ENCODE data around the gene FFAR3.

FFAR3 gene, protein sequence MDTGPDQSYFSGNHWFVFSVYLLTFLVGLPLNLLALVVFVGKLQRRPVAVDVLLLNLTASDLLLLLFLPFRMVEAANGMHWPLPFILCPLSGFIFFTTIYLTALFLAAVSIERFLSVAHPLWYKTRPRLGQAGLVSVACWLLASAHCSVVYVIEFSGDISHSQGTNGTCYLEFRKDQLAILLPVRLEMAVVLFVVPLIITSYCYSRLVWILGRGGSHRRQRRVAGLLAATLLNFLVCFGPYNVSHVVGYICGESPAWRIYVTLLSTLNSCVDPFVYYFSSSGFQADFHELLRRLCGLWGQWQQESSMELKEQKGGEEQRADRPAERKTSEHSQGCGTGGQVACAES

DNA sequence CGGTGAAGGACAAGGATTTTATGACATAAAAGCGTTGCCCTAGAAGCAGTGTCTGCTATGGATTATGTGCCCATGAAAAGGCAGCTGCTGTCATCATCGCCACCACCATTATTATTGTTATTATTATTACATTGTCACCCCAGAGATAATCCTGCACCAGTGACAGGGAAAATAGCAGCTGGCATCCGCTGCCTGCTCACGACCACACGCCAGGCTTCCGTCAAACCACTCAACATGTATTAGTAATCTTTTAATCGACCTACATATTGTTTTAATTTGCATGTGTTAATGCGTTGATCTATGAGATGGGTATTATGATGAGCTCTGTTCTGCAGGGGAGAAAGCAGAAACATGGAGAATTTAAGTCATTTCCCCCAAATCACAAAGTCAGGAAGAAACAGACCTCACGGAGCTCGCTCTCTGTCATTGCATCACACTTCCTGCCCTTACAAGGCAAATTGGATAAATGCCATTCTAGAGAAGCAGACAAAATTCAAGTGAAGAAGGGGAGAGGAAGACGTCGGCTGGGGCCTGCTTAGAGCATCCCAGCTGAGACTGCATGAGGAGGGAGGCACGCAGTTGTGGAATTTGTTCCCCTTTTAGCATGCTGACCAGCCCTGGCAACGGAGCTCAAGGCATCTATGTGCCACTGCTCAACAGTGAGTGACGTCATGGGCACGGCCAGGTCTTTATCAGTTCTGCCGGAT, at the start of gene FFAR3:
Gene FFAR3, plus strand, starts transcription at position 594 of the 707 bp plus-strand sequence. CDS start 431 bp downstream, outside the sequence.
- no peak for DNase-seq (ENCODE audit: low read depth in 2 of 2)

DNA sequence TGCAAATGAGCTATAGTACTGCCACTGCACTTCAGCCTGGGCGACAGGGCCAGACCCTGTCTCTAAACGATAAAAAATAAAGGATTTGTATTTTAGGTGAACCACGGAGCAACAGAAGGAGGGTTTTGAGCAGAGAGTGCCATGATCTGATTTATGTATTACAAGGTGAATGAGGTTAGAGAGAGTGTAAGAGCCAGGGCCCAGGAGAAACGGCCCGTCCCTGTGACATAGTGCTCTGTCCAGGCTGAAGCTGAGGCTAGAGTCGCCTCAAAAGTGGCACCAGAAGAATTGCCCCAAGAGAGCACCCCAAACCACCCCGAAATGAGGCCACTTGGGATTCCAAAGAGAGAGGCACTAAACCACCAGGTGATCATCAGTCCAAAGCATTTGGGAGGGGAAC, 49.4 kb upstream of the FFAR3 start:
- DNase-seq (ENCODE audit: low read depth in 2 of 2), result no peak

DNA sequence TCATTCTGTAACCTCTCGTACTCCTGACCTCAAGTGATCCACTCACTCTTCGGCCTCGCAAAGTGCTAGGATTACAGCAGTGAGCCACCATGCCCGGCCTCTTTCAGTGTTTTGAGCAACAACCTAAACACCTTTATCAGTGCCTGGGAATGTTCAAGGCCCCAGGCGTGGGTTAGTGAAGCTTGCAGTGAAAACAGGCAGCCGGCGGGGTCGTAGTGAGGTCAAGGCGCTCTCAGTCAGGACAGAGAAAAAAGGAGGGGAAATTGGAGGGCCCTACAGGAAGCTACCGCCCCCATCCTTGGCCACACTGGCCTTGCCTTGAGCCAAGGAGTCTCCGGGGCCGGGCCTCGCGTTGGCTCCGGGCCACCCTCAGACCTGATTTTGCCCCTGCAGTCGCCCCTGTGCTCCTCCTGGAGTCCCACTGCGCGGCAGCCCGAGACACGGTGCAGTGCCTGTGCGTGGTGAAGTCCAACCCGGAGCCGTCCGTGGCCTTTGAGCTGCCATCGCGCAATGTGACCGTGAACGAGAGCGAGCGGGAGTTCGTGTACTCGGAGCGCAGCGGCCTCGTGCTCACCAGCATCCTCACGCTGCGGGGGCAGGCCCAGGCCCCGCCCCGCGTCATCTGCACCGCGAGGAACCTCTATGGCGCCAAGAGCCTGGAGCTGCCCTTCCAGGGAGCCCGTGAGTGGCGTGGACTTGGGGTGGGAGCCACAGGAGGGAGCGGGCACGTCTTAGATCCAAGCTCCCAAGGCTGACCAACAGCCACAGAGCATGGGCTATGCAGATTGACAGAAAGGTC, 48.6 kb upstream of the FFAR3 start:
- DNase-seq (ENCODE audit: low read depth in 2 of 2), result no peak

DNA sequence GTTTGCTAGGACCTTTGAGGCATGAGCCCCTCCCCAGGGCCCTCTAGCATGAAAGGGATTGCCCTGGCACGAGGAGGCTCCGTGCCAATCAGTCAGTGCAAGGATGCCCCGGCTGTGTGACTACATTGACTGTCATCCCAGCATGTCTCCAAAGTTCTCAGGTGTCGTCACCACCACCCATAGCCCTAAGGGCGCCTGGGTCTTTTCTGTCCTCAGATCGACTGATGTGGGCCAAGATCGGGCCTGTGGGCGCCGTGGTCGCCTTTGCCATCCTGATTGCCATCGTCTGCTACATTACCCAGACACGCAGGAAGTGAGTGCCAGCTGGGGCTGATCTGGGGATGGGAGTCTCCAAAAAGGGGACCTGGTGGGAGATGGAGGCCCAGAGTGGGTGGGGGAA, 47.9 kb upstream of the FFAR3 start:
- DNase-seq (ENCODE audit: low read depth in 2 of 2), result no peak

DNA sequence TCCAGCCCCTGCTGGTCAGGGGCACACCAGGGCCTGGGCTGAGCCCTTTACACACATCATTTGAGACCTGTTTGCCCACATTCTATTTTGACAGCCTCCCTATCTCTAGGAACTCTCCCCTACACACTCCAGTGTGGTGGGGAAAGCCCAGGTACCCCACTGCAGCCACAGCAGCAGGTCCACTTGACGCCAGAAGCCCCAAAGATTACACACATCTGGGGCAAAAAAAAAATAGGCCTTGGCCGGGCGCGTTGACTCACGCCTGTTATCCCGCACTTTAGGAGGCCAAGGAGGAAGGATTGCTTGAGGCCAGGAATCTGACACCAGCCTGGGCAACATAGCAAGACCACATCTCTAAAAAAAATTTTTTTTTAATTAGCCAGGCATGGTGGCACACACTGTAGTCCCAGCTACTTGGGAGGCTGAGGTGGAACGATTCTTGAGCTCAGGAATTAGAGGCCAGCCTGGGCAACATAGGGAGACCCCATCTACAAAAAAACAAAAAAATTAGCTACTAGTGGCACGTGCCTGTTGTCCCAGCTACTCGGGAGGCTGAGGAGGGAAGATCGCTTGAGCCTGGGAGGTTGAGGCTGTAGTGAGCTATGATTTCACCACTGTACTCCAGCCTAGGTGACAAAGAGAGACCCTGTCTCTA, 47.3 kb upstream of the FFAR3 start:
- DNase-seq (ENCODE audit: low read depth in 2 of 2), result no peak

DNA sequence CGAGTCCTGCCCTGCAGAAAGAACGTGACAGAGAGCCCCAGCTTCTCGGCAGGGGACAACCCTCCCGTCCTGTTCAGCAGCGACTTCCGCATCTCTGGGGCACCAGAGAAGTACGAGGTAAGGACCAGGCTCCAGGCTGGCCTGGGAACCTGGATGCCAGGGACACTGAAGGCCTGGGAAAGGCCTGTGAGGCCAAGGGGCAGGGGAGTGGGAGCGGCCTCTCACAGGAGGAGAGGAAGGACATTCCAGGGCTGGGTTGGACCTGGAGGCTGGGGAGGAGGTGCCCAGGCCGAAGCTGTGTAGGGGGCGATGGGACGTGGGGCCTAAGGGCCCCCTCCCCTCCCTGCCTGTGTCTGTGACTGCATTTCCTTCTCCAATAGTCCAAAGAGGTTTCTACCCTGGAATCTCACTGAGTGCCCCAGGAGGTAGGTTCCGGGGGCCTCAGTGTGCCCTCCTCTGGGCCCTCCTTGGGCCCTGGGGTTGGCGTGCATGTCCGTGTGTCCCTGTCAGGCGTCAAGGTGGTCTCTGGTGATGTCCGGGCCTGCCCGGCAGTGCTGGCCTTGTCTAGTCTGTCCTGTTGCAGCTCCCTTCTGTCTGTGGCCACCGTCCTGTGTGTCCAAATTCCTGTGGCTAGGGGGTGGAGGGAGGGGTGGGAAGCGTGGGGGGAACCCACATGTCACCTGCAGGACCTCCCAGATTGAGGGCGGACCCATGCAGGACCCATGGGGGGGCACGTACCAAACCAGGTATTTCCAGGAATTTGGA, 46.2 kb upstream of the FFAR3 start:
- DNase-seq (ENCODE audit: low read depth in 2 of 2), result no peak

DNA sequence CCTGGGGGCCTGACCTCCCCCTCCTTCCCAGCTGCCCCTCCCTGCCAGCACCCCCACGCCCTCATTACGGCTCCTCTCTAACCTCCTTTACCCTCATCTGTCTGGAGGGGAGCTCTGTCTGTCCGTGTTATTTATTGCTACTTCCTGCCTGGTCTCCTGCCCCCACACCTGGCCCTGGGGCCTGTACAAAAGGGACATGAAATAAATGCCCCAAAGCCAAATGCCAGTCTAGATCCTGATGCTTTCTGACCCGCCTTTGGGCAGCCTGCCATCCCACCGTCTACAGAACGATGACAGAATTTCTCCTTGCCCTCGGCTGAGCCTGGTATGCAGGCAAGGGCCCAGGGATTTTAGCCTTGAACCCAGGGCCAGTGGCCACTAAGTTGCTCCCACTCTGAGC, 44.7 kb upstream of the FFAR3 start:
- DNase-seq (ENCODE audit: low read depth in 2 of 2), result no peak

DNA sequence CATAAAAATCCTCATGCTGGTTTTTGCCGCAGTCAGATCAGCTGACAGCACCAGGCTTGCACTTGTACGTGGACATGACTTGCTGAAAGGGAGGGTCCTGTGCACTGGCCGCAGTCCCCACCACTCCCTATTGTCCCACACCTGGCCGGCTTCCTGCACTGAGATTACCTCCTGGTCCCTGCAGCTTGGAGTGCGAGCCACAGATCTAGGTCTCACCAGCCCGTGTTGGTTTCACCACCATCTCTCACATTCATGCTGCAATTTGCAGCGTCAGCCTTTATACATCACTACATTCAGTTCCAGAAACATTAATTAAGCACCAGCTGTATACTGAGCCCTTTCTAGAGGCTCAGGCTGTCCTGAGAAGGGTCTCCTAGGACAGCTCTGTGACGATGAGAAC, 44.2 kb upstream of the FFAR3 start:
- DNase-seq (ENCODE audit: low read depth in 2 of 2), result no peak

DNA sequence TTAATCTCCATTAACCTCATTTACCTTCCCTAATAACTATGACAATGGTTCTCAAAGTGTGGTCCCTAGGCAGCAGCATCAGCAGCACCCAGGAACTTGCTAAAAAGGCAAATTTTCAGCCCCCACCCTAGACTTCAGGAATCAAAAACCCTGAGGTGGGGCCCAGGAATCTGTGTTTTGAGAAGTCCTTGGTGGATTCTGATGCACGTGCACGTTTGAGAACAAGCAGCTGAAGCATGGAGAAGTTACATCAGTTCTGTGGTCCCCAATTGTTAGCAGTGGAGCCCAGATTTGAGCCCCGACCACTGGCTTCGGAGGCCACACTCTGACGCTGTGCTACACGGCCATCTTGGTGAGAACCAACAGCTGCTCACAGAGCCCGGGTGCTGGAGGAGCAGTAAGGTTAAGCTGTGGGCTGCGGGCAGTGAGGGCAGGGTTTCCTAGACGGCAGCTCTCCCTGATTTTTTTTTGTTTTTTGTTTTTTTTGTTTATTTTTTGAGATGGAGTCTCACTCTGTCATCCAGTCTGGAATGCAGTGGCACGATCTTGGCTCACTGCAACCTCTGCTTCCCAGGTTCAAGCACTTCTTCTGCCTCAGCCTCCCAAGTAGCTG, 43.3 kb upstream of the FFAR3 start:
- no peak for DNase-seq (ENCODE audit: low read depth in 2 of 2)

DNA sequence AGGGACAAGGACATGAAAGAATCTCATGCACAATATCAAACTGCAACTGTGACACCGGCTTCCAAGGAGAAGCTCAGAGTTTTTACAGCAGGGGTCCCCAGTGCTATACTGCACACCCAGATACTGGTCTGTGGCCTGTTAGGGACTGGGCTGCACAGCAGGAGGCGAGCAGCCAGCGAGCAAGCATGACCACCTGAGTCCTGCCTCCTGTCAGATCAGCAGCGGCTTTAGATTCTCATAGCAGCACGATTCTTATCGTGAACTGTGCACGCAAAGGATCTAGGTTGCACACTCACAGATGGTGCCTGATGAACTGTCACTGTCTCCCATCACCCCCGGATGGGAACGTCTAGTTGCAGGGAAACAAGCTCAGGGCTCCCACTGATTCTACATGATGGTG, 42.4 kb upstream of the FFAR3 start:
- DNase-seq (ENCODE audit: low read depth in 2 of 2), result no peak

DNA sequence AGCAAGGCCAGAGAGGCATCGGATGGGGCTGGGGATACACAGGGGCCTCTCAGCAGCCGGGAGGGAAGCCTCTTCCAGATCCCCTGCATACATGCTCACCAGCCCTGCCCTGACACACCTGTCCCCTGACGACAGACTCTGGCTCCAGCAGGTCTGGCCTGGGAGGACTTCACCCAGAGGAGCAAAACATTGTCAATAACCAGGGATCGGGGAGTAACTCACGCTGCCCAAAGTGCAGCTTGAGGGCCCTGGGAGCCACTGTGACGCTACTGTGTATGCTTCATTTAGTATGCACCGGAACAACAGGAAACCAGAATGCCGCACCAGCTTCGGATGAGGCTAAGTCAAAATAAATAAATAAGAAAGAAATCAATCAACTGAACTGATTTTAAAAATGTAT, 41.7 kb upstream of the FFAR3 start:
- no peak for DNase-seq (ENCODE audit: low read depth in 2 of 2)

DNA sequence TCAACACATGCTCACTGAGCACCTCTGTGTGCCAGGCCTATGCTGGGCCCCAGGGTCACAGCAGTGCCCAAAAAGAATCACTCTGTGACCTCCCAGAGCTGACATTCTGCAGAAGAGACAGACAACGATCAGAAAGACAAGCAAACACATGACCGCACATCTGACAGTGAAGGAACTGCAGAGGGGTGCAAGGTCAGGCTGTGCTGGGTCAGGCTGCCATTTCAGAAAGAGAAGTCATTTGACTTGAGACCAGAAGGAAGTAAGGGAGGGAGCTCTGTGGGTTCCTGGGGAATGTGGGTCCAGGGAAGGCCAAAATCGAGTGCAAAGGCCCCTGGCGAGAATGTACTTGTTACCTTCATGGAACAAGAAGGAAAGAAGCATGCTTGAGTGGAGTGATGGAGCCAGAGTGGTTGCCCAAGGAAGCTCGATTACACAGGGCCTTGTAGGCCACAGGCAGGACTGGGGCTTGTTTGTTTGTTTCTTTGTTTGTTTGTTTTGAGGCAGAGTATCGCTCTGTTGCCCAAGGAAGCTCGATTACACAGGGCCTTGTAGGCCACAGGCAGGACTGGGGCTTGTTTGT, 40.7 kb upstream of the FFAR3 start:
- DNase-seq (ENCODE audit: low read depth in 2 of 2), result no peak

DNA sequence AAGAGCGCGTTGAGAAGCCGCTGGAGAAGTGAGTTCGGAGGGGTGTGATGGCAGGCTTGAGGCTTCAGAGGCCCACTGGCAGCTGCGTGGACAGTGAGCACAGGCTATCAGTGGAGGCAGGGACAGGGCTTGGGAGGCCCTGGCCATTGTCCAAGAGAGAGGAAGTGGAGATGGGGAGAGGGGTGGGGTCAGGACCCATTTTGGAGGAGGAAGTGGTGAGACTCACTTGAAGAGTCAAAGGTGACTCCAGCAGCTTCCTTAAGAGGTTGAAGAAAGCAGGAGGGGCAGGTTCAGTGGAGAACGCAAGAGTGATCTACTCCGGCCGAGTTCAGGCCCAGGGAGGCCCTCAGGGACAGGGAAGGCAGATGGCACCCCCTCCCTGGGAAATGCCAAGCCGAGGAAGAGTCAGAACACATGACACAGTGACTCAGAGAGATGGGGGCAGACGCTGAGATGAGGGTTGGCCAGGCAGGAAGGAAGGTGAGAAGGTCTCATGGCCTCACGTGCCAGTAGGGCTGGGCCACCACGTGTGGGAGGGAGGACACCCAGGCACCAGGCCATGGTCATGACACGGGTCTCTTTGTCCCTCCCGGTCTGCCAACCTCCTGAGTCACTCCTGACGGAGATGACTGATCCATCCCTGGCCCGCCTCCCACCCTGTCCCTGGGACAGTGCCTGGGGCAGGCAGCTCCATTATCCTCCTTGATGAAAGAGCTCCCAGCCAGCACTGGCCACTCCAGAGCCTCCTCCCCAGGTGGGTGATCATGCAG, 39.4 kb upstream of the FFAR3 start:
- no peak for DNase-seq (ENCODE audit: low read depth in 2 of 2)

DNA sequence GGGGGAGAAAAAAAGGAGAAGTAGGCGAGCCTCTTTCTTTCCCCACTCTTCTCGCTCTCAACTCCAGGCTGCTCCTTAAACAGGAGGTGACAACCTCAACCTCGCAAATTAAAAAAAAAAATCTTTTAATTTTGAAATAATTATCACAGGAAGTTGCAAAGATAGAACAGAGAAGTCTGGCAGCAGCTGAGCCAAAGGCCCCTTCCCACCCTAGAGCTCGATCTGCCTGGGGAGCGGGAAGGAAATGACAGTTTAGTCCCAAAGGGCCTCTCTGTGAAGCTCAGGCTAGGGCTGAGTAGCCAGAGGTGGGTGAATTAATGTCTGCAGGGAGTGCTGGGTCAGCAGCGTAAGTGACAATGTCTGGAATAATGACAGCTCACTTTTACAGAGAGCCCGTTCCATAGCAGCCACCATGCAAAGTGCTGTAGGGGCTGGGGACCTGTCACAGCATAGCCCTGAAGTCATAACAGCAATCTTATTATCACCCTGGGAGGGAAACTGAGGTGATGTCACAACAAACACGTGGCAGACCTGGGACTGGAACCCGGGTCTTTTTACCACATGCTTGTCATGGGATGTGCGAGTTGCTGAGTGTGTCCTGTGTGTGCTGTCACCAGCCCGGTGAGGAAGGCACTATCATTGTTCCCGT, 38.1 kb upstream of the FFAR3 start:
- DNase-seq (ENCODE audit: low read depth in 2 of 2), result no peak

DNA sequence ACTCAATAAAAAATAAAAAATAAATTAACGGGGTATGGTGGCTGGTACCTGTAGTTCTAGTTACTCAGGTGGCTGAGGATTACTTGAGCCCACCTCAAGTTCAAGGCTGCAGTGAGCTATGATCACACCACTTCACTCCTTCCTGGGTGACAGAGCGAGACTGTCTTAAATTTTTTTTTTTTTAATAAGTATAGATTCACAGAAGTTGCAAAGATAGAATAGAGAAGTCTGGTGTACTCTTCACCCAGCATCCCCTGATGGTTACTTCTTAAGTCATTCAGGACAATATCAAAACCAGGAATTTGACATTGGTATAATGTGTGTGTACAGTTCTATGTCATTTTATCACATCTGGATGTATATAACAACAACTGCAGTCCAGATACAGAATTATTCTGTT, 37.0 kb upstream of the FFAR3 start:
- no peak for DNase-seq (ENCODE audit: low read depth in 2 of 2)

DNA sequence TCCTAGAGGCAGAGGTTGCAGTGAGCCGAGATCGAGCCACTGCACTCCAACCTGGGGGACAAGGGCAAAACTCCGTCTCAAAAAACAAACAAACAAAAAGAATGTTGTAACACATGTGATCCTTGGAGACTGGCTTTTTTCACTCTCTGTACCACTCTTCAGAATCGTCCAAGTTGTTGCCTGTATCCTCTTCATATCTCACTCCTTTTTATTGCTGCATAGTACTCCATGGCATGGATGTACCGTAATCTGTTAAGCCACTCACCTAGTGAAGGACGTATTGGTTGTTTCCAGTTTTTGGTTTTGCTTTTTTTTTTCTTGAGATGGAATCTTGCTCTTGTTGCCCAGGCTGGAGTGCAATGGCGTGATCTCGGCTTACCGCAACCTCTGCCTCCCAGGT, 36.2 kb upstream of the FFAR3 start:
- no peak for DNase-seq (ENCODE audit: low read depth in 2 of 2)

DNA sequence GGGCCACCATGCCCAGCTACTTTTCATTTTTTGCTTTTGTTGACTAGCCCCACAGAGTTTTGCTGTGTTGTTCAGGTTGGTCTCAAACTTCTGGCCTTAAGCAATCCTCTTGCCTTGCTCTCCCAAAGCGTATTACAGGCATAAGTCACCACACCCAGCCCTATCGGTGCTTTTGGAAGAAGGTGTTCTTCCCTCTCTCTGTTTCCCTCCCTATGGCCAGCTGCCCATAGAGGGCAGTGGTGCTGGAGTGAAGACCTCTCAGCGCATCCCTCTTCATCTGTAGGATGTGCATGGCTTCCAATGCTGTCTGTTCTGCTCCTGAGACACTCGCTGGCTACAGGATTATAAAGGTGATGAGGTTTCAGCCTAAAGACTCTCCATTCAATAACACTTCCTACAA, 30.6 kb upstream of the FFAR3 start:
- no peak for DNase-seq (ENCODE audit: low read depth in 2 of 2)

DNA sequence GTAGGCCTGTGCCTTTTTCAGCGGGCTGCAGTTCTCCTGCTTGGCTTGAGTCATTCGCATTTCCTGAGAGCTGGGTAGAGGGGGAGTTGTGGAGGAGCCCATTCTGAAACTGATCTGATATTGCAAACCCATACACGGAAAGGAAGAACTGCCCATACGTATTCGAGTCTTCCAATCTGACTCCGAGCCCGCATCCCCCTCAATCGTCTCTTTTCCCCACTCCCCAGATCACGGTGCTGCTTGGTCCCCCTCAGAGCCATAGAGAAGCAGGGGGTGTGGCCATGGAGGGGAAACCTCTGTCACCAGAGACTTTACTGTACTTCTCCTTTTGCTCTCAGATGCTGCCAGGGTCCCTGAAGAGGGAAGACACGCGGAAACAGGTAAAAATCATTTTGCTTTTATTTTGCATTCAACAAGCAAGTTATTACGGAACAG, 29.4 kb upstream of the FFAR3 start, which contains the start of gene CD22:
Gene CD22, plus strand, starts transcription at position 337 of the 435 bp plus-strand sequence. CDS start 2,854 bp downstream, outside the sequence.
- DNase-seq (ENCODE audit: low read depth in 2 of 2), result no peak

DNA sequence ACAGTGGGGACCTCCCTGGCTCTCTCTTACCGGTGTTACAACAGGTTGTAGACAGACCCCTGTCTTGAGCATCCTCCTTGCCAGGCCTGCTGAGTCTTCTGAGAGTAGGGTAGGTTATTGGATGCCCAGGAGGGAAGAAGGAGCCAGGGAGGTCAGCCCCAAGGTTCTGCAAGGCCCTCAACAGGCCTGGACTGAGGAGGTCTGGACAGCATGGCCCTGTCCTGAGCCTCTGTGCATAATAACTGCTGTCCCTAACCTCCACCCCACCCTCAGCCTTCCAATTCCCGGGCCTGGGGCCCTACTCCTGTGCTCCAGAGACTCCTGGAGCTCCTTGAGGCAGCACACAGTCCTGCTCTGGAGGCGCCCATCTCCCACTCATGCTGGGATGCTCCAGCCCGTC, 28.9 kb upstream of the FFAR3 start:
- DNase-seq (ENCODE audit: low read depth in 2 of 2), result no peak

Data from stimulated activated CD8-positive, alpha-beta memory T cell treated with anti-CD3 and anti-CD28 coated beads, Interleukin-7, amount 100 ng/mL, for 4 hours (primary cell).